ENCODE results near the gene DCTN4. TPM values are rescaled to one million over a fixed set of nuclear protein-coding genes. Genes with fewer than 3 reads are reported as not detected.

The DCTN4 gene
- total and polyA plus RNA-seq, 2 of the 8 experiments (the other 6 are each of a cell fraction or from before 2014, with no cell fraction given) = 20.5 to 42.7 TPM

DNA sequence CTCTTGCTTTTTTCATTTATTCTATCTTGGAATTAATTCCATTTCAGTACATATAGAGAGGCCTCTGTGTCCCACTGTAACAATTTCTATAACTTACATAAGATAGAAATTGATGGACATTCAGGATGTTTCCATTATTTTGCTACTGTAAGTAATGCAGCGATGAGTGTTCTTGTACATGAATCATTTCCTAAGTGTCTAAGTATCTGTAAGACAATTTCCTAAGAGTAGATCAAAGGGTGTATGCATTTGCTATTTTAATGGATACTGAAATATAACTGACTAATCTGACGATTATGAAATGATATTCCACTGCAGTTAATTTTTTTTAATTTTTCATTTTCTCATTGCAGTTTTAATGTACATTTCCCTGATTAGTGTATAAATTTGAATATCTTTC, 35.0 kb downstream of the DCTN4 start:
- Histone ChIP-seq H3K4me2 (ENCODE audit: insufficient read depth in 1 of 2, low read depth in 2 of 2, low read length in 2 of 2) (no peak overlapping the region), H3K27me3 (replicated peaks in 1 of 4; ENCODE audit: control insufficient read depth in 3 of 4, extremely low read depth in 1 of 4, insufficient read depth in 3 of 4, low read length in 3 of 4) (peaks cover 0 to 1% (median 0%) of the 10 kb centered on the region in 4 experiments; a peak in 1 of 7 replicates), H3K9me3 (ENCODE audit: insufficient read depth in 2 of 2, low read depth in 1 of 2, low read length in 1 of 2) (no peaks in the 10 kb centered on the region), H3K79me1 (ENCODE audit: low read depth, low read length) (no peaks in the 10 kb centered on the region), H3K4me3 (ENCODE audit: extremely low read depth in 1 of 4, insufficient read depth in 2 of 4, low read depth in 3 of 4, low read length in 4 of 4) (no peak overlapping the region), H4K8ac (ENCODE audit: extremely low read depth, insufficient read depth, low read length) (no peak overlapping the region), H2BK12ac (ENCODE audit: low read depth, low read length) (no peak overlapping the region), H3K79me2 (ENCODE audit: control insufficient read depth in 1 of 2, insufficient read depth in 2 of 2, low read length in 2 of 2) (no peaks in the 10 kb centered on the region), H3K23me2 (ENCODE audit: low read depth, low read length) (no peaks in the 10 kb centered on the region), H2AFZ (ENCODE audit: low read length) (no peak overlapping the region), H2BK120ac (replicated peaks; ENCODE audit: low read depth, low read length) (no peak overlapping the region), H3K9ac (replicated peaks in 1 of 4; ENCODE audit: extremely low read depth in 1 of 4, low read depth in 3 of 4, low read length in 3 of 4) (no peak overlapping the region), H4K5ac (ENCODE audit: insufficient read length, low read depth, low read length) (no peak overlapping the region), H3K56ac (replicated peaks; ENCODE audit: insufficient read length, low read depth, low read length) (no peak overlapping the region), H3K23ac (ENCODE audit: insufficient read length) (no peak overlapping the region), H3K4me1 (replicated peaks in 1 of 4; ENCODE audit: control insufficient read depth in 3 of 4, insufficient read depth in 4 of 4, low read length in 3 of 4) (no peaks in the 10 kb centered on the region), H3K18ac (ENCODE audit: extremely low read depth, low read length) (no peak overlapping the region), H3K14ac (ENCODE audit: insufficient read length) (no peak overlapping the region), H2BK20ac (ENCODE audit: low read length) (no peak overlapping the region), H2AK5ac (ENCODE audit: low read depth, low read length) (no peak overlapping the region), H4K20me1 (replicated peaks in 1 of 2; ENCODE audit: control insufficient read depth in 1 of 2, insufficient read depth in 2 of 2, low read length in 2 of 2) (peaks cover 0 to 1% of the 10 kb centered on the region in 2 experiments), H2BK15ac (ENCODE audit: low read length) (no peak overlapping the region), H3K4ac (replicated peaks; ENCODE audit: insufficient read length, low read depth, low read length) (no peak overlapping the region), H4K91ac (replicated peaks; ENCODE audit: insufficient read length, low read length) (no peak overlapping the region), H3K27ac (ENCODE audit: low read depth, low read length) (no peak overlapping the region), H2BK5ac (ENCODE audit: low read depth, low read length) (no peak overlapping the region), H3K36me3 (ENCODE audit: control insufficient read depth in 2 of 4, insufficient read depth in 4 of 4, low read length in 3 of 4) (peaks cover 7 to 58% (median 19%) of the 10 kb centered on the region in 4 experiments)
- TF ChIP-seq, protein P1, sequence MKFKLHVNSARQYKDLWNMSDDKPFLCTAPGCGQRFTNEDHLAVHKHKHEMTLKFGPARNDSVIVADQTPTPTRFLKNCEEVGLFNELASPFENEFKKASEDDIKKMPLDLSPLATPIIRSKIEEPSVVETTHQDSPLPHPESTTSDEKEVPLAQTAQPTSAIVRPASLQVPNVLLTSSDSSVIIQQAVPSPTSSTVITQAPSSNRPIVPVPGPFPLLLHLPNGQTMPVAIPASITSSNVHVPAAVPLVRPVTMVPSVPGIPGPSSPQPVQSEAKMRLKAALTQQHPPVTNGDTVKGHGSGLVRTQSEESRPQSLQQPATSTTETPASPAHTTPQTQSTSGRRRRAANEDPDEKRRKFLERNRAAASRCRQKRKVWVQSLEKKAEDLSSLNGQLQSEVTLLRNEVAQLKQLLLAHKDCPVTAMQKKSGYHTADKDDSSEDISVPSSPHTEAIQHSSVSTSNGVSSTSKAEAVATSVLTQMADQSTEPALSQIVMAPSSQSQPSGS (IDR thresholded peaks at IDR 0.05; ENCODE audit: low read length) = no peak
- no peak for TF ChIP-seq MAFK (IDR thresholded peaks at IDR 0.05; ENCODE audit: low read depth, low read length)
- no peak for TF ChIP-seq TAF1 (IDR thresholded peaks at IDR 0.05; ENCODE audit: low read depth, low read length)
- TF ChIP-seq RFX5 (IDR thresholded peaks at IDR 0.05; ENCODE audit: borderline replicate concordance, low read depth, low read length) = no peak
- TF ChIP-seq SP4 (IDR thresholded peaks at IDR 0.05; ENCODE audit: low read length) = no peak
- TF ChIP-seq SP2 (IDR thresholded peaks at IDR 0.05; ENCODE audit: low read length) = no peak
- no peak for TF ChIP-seq GTF2F1 (IDR thresholded peaks at IDR 0.05; ENCODE audit: borderline replicate concordance, low read depth, low read length)
- no peak for TF ChIP-seq HDAC2 (IDR thresholded peaks at IDR 0.05; ENCODE audit: borderline replicate concordance in 1 of 2, low read depth in 2 of 2, low read length in 2 of 2)
- TF ChIP-seq SAP30 (IDR thresholded peaks at IDR 0.05; ENCODE audit: insufficient read depth, insufficient replicate concordance, low read length) = no peak
- no peak for TF ChIP-seq RXRA (IDR thresholded peaks at IDR 0.05; ENCODE audit: insufficient read depth, low read depth, low read length)
- 95% methylated on average over 2 of the region's 2 CpGs; no CpG with 5 or more reads in 1 of the 2 experiments for WGBS, 2 experiments (ENCODE audit: extremely low coverage in 1 of 2, insufficient coverage in 1 of 2, insufficient read length in 1 of 2, insufficient replicate concordance in 2 of 2, low coverage in 1 of 2, low lambda C conversion rate in 2 of 2, missing lambda C conversion rate in 1 of 2)
- DNase-seq (ENCODE audit: low read depth in 1 of 2, low spot score in 2 of 2) (no peak), FAIRE-seq (no peak)
- ChIA-PET CTCF (ENCODE audit: partially characterized antibody) (no interaction called here), POLR2A (ENCODE audit: partially characterized antibody) (no interaction called here)

All from H1 (cell line).